Liver (tissue), 9 donors: ENCODE results near the gene SEMA5A. TPM values are rescaled to one million over a fixed set of nuclear protein-coding genes. Genes with fewer than 3 reads are reported as not detected.

Source experiments
- DNase-seq: peaks from one replicate; pipeline ENCODE4 v3.0.0-alpha.2; 2017; ENCODE audit warnings: low spot score
- H3K27ac ChIP-seq, 2 donors: one replicate each; pipeline ENCODE4 v1.7.0; 2013; ENCODE audit warnings: inconsistent platforms in 2 of 2, low read length in 2 of 2, control low read depth in 1 of 2, low read depth in 1 of 2, mild to moderate bottlenecking in 1 of 2
- H3K27me3 ChIP-seq, 4 donors: one replicate each; pipeline versions ENCODE4 v1.6.1 to v1.7.0; 2013; ENCODE audit warnings: low read length in 3 of 4, inconsistent platforms in 1 of 4, mild to moderate bottlenecking in 1 of 4, moderate library complexity in 1 of 4; ENCODE audit not compliant: control insufficient read depth in 4 of 4, insufficient read depth in 4 of 4
- H3K36me3 ChIP-seq, 4 donors: one replicate each; pipeline versions ENCODE4 v1.6.1 to v1.7.0; 2013; ENCODE audit warnings: low read length in 3 of 4, mild to moderate bottlenecking in 3 of 4, low read depth in 1 of 4, moderate library complexity in 1 of 4; ENCODE audit not compliant: control insufficient read depth in 4 of 4, insufficient read depth in 3 of 4
- H3K4me1 ChIP-seq, 4 donors: one replicate each; pipeline versions ENCODE4 v1.6.1 to v1.7.0; 2013; ENCODE audit warnings: low read length in 3 of 4, mild to moderate bottlenecking in 3 of 4, moderate library complexity in 1 of 4; ENCODE audit not compliant: control insufficient read depth in 4 of 4, insufficient read depth in 4 of 4
- H3K4me3 ChIP-seq, 3 donors: one replicate each; pipeline versions ENCODE4 v1.6.1 to v1.7.0; 2013; ENCODE audit warnings: low read length in 3 of 3, control low read depth in 1 of 3, low read depth in 1 of 3, mild to moderate bottlenecking in 1 of 3
- H3K9ac ChIP-seq, 2 donors: one replicate each; pipeline ENCODE4 v1.7.0; 2013; ENCODE audit warnings: low read length in 2 of 2, mild to moderate bottlenecking in 2 of 2, moderate library complexity in 2 of 2, control low read depth in 1 of 2, low read depth in 1 of 2
- H3K9me3 ChIP-seq, 4 donors: one replicate each; pipeline versions ENCODE4 v1.6.1 to v1.7.0; 2013; ENCODE audit warnings: low read length in 3 of 4; ENCODE audit not compliant: control insufficient read depth in 4 of 4
- CTCF ChIP-seq: fragments of 150-350 bp; IDR thresholded peaks from 2 replicates; pipeline ENCODE4 v1.5.1; 2017; ENCODE audit warnings: improper control_type of control experiment, low read depth, low read length; ENCODE audit not compliant: missing input control
- EGR1 ChIP-seq, 2 donors: IDR thresholded peaks; 2 replicates each; pipeline ENCODE4 v1.6.1; 2016 to 2018; ENCODE audit warnings: antibody characterized with exemption in 2 of 2, low read depth in 2 of 2
- FOXA1 ChIP-seq: IDR thresholded peaks from 2 replicates; pipeline ENCODE4 v1.6.1; 2016; ENCODE audit warnings: antibody characterized with exemption
- GABPA ChIP-seq, 2 donors: IDR thresholded peaks in 1 of 2; conservative IDR thresholded peaks in 1 of 2; 2 replicates each; pipeline ENCODE4 v1.6.1; 2016; ENCODE audit warnings: antibody characterized with exemption in 2 of 2, mild to moderate bottlenecking in 1 of 2, moderate library complexity in 1 of 2
- HNF4A ChIP-seq, 2 donors: conservative IDR thresholded peaks; 2 replicates each; pipeline ENCODE4 v1.6.1; 2016; ENCODE audit warnings: antibody characterized with exemption in 2 of 2, mild to moderate bottlenecking in 2 of 2
- HNF4G ChIP-seq: IDR thresholded peaks from 2 replicates; pipeline ENCODE4 v1.6.1; 2016; ENCODE audit warnings: antibody characterized with exemption
- JUND ChIP-seq, 2 donors: IDR thresholded peaks; 2 replicates each; pipeline ENCODE4 v1.6.1; 2016; ENCODE audit warnings: antibody characterized with exemption in 2 of 2
- MAX ChIP-seq: IDR thresholded peaks from 2 replicates; pipeline ENCODE4 v1.6.1; 2016; ENCODE audit warnings: antibody characterized with exemption
- NR2F2 ChIP-seq: IDR thresholded peaks from 2 replicates; pipeline ENCODE4 v1.6.1; 2016; ENCODE audit warnings: antibody characterized with exemption
- RAD21 ChIP-seq, 2 donors: IDR thresholded peaks; 2 replicates each; pipeline ENCODE4 v1.6.1; 2016; ENCODE audit warnings: antibody characterized with exemption in 2 of 2, mild to moderate bottlenecking in 2 of 2
- REST ChIP-seq: IDR thresholded peaks from 2 replicates; pipeline ENCODE4 v1.6.1; 2016; ENCODE audit warnings: antibody characterized with exemption, mild to moderate bottlenecking
- RXRA ChIP-seq, 2 donors: IDR thresholded peaks; 2 replicates each; pipeline ENCODE4 v1.6.1; 2017 to 2018; ENCODE audit warnings: antibody characterized with exemption in 2 of 2, mild to moderate bottlenecking in 1 of 2
- SP1 ChIP-seq: IDR thresholded peaks from 2 replicates; pipeline ENCODE4 v1.6.1; 2018; ENCODE audit warnings: antibody characterized with exemption, mild to moderate bottlenecking
- TAF1 ChIP-seq: conservative IDR thresholded peaks from 2 replicates; pipeline ENCODE4 v1.6.1; 2016; ENCODE audit warnings: antibody characterized with exemption, mild to moderate bottlenecking
- YY1 ChIP-seq: IDR thresholded peaks from 2 replicates; pipeline ENCODE4 v1.6.1; 2016; ENCODE audit warnings: antibody characterized with exemption, mild to moderate bottlenecking
- ZBTB33 ChIP-seq: IDR thresholded peaks from 2 replicates; pipeline ENCODE4 v1.6.1; 2016; ENCODE audit warnings: antibody characterized with exemption
- WGBS: extraction: QIAGEN DNeasy Blood & Tissue Kit; methylation state at CpG from one replicate; pipeline ENCODE4 v1.1.7; 2013; 5-methylcytosine and 5-hydroxymethylcytosine counted together
- polyA plus RNA-seq, 2 donors: library from polyadenylated mRNA; stranded (reverse) in 1 of 2; unstranded in 1 of 2; fragments of 200-250 nt in 1 of 2; fragments of >200 nt in 1 of 2; fragmentation: Nextera tagmentation in 1 of 2; extraction: Ambion mirVana in 1 of 2; gene quantifications; one replicate each; pipeline versions ENCODE4 v1.2.1 to v1.2.3, GENCODE V29; 2013 to 2015
- total RNA-seq, 2 donors: library from RNA; depleted of rRNA; stranded (reverse); fragments of >200 nt; gene quantifications; one replicate each; pipeline ENCODE4 v1.2.3, GENCODE V29; 2014
- TF ChIP-seq, protein P1 (sequence below): IDR thresholded peaks from 2 replicates; pipeline ENCODE4 v1.6.1; 2016; ENCODE audit warnings: antibody characterized with exemption
- donor health status: healthy.
- donor health status: healthy.
- donor health status: healthy.
- donor health status: healthy.
- donor health status: healthy.

The SEMA5A gene
- total and polyA plus RNA-seq, 4 donors, result 1.1 to 5.8 (median 3.2) TPM

DNA sequence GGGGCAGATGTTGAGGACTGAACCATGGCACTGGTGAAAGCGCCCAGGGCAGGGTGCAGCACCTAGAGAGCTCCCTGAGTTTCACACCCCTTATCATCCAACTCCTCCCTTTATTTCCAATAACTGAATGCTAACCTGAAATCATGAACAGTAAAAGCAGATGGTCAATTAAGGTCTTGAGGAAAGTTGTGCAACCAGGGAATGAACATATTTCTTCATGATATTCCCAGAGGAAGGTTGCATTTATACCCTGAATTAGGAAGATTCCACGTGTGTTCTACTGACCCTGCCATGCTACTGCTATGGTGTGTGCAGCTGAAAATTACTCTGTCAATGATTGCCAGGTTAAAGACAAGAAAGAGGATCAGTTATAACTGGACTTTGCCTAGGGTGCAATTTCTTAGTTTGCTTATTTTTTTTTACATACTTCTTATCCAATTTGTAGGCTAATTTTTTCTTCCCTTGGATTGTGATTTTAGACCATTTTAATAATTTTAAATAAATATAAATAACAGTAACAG, 319.8 kb downstream of the SEMA5A start:
- no peaks in the 10 kb centered on the region for H3K4me1 ChIP-seq
- WGBS, result 74% methylated on average over 2 of the region's 2 CpGs
- H3K27me3 ChIP-seq, result no peaks in the 10 kb centered on the region
- DNase-seq, result no peak
- H3K9me3 ChIP-seq, result no peaks in the 10 kb centered on the region
- H3K36me3 ChIP-seq, result peaks cover 0 to 4% (median 0%) of the 10 kb centered on the region in 4 donors
- no peak overlapping the region for H3K9ac ChIP-seq
- H3K4me3 ChIP-seq, result no peak overlapping the region
- no peak for TF ChIP-seq SP1
- TF ChIP-seq TAF1, result no peak
- no peak for TF ChIP-seq CTCF
- TF ChIP-seq HNF4G, result no peak
- TF ChIP-seq EGR1 (IDR thresholded peaks at IDR 0.05; ENCODE audit: low read depth in 2 of 2), result no peak
- no peak for TF ChIP-seq YY1
- TF ChIP-seq RXRA (IDR thresholded peaks at IDR 0.05), result no peak
- no peak for TF ChIP-seq NR2F2
- H3K27ac ChIP-seq, result no peak overlapping the region

- H3K36me3 ChIP-seq, result peaks cover 0 to 4% (median 1%) of the 10 kb centered on the region in 4 donors
- no peak for DNase-seq
- H3K9me3 ChIP-seq, result no peaks in the 10 kb centered on the region
- H3K4me1 ChIP-seq, result no peaks in the 10 kb centered on the region
- no peak overlapping the region for H3K27ac ChIP-seq
- H3K4me3 ChIP-seq, result no peak overlapping the region
- WGBS, result 88% methylated on average over 7 of the region's 7 CpGs
- TF ChIP-seq HNF4G (no peak), HNF4A (conservative IDR thresholded peaks at IDR 0.05) (no peak), REST (no peak), GABPA (IDR thresholded peaks at IDR 0.05 in 1 of 2, conservative IDR thresholded peaks at IDR 0.05 in 1 of 2) (no peak), YY1 (no peak), NR2F2 (no peak), TAF1 (no peak), FOXA1 (no peak), EGR1 (IDR thresholded peaks at IDR 0.05; ENCODE audit: low read depth in 2 of 2) (no peak), RXRA (IDR thresholded peaks at IDR 0.05) (no peak), MAX (no peak), ZBTB33 (no peak), RAD21 (IDR thresholded peaks at IDR 0.05) (no peak), JUND (IDR thresholded peaks at IDR 0.05) (no peak), SP1 (no peak)
- TF ChIP-seq, protein P1, sequence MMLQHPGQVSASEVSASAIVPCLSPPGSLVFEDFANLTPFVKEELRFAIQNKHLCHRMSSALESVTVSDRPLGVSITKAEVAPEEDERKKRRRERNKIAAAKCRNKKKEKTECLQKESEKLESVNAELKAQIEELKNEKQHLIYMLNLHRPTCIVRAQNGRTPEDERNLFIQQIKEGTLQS, result no peak
- no peaks in the 10 kb centered on the region for H3K27me3 ChIP-seq
- no peak overlapping the region for H3K9ac ChIP-seq
Measured at GRCh38 chr5:9222054-9222976, 323.6 kb downstream of the SEMA5A start.
